Measurements from ENCODE around the gene MAGI3.

GRCh38 chr1:113675302-113675701 is 285.0 kb downstream of the MAGI3 start:
- TF ChIP-seq POLR2A (IDR thresholded peaks at IDR 0.05; ENCODE audit: low read length) (no peak), GATA1 (IDR thresholded peaks at IDR 0.05; ENCODE audit: low read depth, low read length) (no peak)

Measured in erythroblast (primary cell).